ENCODE data around the gene MYLK. TPM values are rescaled to one million over a fixed set of nuclear protein-coding genes. Genes with fewer than 3 reads are reported as not detected.

The MYLK gene
- total and polyA plus RNA-seq, 9 of the 15 experiments (the other 6 are each of a cell fraction or from before 2014, with no cell fraction given): 0.11 to 0.53 (median 0.18) TPM; not detected in 2

DNA sequence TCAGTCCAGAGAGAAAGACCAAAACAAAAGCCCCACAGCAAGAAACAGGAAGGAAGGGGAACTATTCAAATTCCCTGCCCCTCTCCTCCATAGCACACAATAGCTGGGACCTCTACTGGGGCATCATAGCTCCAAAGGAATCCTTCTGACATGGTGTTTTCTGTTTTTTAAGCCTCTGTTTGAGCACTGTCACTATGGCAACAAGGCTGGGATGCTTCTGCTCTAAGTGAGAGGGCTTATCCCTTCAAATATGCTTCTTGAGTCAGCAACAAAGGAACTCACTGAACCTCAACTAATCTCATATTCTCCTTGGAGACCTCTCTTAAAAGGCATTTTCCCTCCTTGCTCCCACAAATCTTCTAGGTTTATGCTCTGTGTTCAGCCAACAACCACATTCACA is 40.5 kb downstream of the MYLK start:
- Histone ChIP-seq H3K9me3 (replicated peaks; ENCODE audit: control insufficient read depth, insufficient read depth, low read depth, low read length) (no peaks in the 10 kb centered on the region), H3K4me3 (no peak overlapping the region), H3K79me2 (ENCODE audit: control insufficient read depth, insufficient read depth, low read length) (no peaks in the 10 kb centered on the region), H3K9ac (ENCODE audit: insufficient read depth in 1 of 2, low read depth in 2 of 2, low read length in 2 of 2) (no peak overlapping the region), H3K27me3 (ENCODE audit: control insufficient read depth in 2 of 2, insufficient read depth in 2 of 2, low read length in 2 of 2) (no peaks in the 10 kb centered on the region), H4K20me1 (replicated peaks; ENCODE audit: control insufficient read depth, insufficient read depth, low read length) (no peaks in the 10 kb centered on the region), H2AFZ (ENCODE audit: low read depth, low read length) (no peak overlapping the region), H3K27ac (ENCODE audit: extremely low read depth, low read depth, low read length) (no peak overlapping the region), H3K4me1 (replicated peaks in 1 of 2; ENCODE audit: control insufficient read depth in 2 of 2, insufficient read depth in 2 of 2, low read length in 2 of 2) (no peaks in the 10 kb centered on the region; a peak in 1 of 5 replicates), H3K4me2 (ENCODE audit: insufficient read depth, low read length) (no peak overlapping the region), H3K9me1 (ENCODE audit: control insufficient read depth, insufficient read depth, low read length) (no peaks in the 10 kb centered on the region), H3K36me3 (ENCODE audit: control insufficient read depth, insufficient read depth, low read length) (no peaks in the 10 kb centered on the region)
- ATAC-seq: no peak
- CTCF ChIA-PET (ENCODE audit: low intra/inter-chr PET ratio): no interaction called here
- intact Hi-C loops (cut with micrococcal nuclease) (no loop called here), in situ Hi-C loops (cut with MboI) (no loop called here)
- no peak for DNase-seq (ENCODE audit: extremely low read depth in 1 of 4, low spot score in 3 of 4)
- BruUV-seq (replicated peaks): no TSS peak
- FAIRE-seq: no peak
- POLR2A ChIA-PET: interaction anchor here (0.6 kb wide), 1 partner anchor 780 kb away, joined by 3 read pairs; no protein-coding TSS in a partner anchor
- TF ChIP-seq FOXK2 (conservative IDR thresholded peaks at IDR 0.05 in 1 of 2, IDR thresholded peaks at IDR 0.05 in 1 of 2; ENCODE audit: low read depth in 2 of 2) (no peak), PHB2 (IDR thresholded peaks at IDR 0.05; ENCODE audit: low read depth) (no peak), PML (IDR thresholded peaks at IDR 0.05; ENCODE audit: low read length) (no peak), RFX1 (IDR thresholded peaks at IDR 0.05) (peak; percentile 34; the same call in 1 of the 2 replicates)
- TF ChIP-seq, protein P1, sequence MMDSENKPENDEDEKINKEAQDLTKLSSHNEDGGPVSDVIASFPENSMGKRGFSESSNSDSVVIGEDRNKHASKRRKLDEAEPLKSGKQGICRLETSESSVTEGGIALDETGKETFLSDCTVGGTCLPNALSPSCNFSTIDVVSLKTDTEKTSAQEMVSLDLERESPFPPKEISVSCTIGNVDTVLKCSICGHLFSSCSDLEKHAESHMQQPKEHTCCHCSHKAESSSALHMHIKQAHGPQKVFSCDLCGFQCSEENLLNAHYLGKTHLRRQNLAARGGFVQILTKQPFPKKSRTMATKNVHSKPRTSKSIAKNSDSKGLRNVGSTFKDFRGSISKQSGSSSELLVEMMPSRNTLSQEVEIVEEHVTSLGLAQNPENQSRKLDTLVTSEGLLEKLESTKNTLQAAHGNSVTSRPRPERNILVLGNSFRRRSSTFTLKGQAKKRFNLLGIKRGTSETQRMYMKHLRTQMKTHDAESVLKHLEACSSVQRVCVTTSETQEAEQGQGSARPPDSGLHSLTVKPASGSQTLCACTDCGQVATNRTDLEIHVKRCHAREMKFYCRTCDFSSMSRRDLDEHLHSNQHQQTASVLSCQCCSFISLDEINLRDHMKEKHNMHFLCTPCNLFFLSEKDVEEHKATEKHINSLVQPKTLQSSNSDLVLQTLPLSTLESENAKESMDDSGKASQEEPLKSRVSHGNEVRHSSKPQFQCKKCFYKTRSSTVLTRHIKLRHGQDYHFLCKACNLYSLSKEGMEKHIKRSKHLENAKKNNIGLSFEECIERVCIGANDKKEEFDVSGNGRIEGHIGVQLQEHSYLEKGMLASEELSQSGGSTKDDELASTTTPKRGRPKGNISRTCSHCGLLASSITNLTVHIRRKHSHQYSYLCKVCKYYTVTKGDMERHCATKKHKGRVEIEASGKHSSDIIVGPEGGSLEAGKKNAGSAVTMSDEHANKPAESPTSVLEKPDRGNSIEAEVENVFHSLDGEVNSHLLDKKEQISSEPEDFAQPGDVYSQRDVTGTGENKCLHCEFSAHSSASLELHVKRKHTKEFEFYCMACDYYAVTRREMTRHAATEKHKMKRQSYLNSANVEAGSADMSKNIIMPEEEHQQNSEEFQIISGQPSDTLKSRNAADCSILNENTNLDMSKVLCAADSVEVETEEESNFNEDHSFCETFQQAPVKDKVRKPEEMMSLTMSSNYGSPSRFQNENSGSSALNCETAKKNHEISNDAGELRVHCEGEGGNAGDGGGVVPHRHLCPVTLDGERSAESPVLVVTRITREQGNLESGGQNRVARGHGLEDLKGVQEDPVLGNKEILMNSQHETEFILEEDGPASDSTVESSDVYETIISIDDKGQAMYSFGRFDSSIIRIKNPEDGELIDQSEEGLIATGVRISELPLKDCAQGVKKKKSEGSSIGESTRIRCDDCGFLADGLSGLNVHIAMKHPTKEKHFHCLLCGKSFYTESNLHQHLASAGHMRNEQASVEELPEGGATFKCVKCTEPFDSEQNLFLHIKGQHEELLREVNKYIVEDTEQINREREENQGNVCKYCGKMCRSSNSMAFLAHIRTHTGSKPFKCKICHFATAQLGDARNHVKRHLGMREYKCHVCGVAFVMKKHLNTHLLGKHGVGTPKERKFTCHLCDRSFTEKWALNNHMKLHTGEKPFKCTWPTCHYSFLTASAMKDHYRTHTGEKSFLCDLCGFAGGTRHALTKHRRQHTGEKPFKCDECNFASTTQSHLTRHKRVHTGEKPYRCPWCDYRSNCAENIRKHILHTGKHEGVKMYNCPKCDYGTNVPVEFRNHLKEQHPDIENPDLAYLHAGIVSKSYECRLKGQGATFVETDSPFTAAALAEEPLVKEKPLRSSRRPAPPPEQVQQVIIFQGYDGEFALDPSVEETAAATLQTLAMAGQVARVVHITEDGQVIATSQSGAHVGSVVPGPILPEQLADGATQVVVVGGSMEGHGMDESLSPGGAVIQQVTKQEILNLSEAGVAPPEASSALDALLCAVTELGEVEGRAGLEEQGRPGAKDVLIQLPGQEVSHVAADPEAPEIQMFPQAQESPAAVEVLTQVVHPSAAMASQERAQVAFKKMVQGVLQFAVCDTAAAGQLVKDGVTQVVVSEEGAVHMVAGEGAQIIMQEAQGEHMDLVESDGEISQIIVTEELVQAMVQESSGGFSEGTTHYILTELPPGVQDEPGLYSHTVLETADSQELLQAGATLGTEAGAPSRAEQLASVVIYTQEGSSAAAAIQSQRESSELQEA (IDR thresholded peaks at IDR 0.05; ENCODE audit: low read depth): no peak

Measured in K562 (cell line).